Measurements from ENCODE around the gene STRA8. TPM values are rescaled to one million over a fixed set of nuclear protein-coding genes. Genes with fewer than 3 reads are reported as not detected.
A peak's percentile ranks its signal among the peaks of the same experiment; 100 is the strongest.

Gene STRA8
- polyA plus RNA-seq, 3 donors: not detected

DNA sequence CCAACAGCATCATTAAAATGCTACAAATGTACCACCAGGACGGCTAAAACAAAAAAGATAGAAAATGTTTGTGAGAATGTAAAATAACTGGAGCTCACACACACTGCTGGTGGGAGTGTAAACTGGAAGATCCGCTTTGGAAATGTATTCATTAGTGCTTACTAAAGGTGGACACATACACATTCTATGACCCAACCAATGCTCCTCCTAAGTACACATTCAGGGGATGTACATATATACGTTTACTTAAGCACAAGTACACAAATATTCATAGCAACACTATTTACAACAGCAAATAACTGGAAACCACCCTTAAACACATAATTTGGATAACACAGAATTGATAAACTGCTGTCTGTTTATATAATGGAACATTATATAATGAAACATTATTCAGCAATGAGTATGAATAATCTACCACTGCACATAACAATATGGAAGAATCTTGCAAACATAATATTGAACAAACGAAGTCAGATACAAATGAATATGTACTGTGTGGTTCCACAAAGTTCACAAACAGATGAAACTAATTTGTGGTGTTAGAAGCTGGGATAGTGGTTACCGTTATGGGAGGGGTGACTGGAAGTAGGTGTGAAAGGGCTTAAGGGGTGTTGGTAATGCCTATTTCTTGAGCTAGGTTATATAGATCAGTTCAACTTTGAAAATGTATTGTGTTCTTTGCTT lies 52.1 kb downstream of the STRA8 start:
- no peak overlapping the region for H3K9ac ChIP-seq (ENCODE audit: insufficient read depth, low read length, poor library complexity, severe bottlenecking)
- H3K4me2 ChIP-seq (replicated peaks; ENCODE audit: extremely low read depth, low read length, poor library complexity, severe bottlenecking): no peak overlapping the region
- intact Hi-C loops (cut with micrococcal nuclease): loop anchor here in 1 of 2 donors (10.0 kb wide), 1 partner anchor 359 kb away; no protein-coding TSS in a partner anchor
- H3K36me3 ChIP-seq (replicated peaks in 1 of 2; ENCODE audit: control insufficient read depth in 1 of 2, insufficient read depth in 2 of 2, low read length in 2 of 2): no peaks in the 10 kb centered on the region
- no peak for DNase-seq
- Mint-ChIP-seq H3K4me1 (peaks cover 5% of the 10 kb centered on the region), H3K9me3 (peaks cover 0 to 3% (median 0%) of the 10 kb centered on the region in 7 donors), H3K4me3 (no peak overlapping the region), H3K27ac (no peak overlapping the region), H3K36me3 (no peaks in the 10 kb centered on the region), H3K27me3 (ENCODE audit: low read depth in 3 of 3) (peaks cover 0 to 2% (median 1%) of the 10 kb centered on the region in 3 donors)
- H3K9me3 ChIP-seq (replicated peaks in 1 of 2; ENCODE audit: control insufficient read depth in 1 of 2, insufficient read depth in 1 of 2, low read length in 2 of 2): no peaks in the 10 kb centered on the region
- WGBS (ENCODE audit: insufficient coverage): 94% methylated on average over 2 of the region's 5 CpGs
- no peaks in the 10 kb centered on the region for H3K4me1 ChIP-seq (ENCODE audit: control insufficient read depth in 1 of 2, insufficient read depth in 2 of 2, low read length in 2 of 2)
- H3K27me3 ChIP-seq (ENCODE audit: control insufficient read depth in 2 of 2, insufficient read depth in 2 of 2, low read length in 2 of 2): peaks cover 0 to 2% of the 10 kb centered on the region in 2 donors
- no peak overlapping the region for H2AFZ ChIP-seq (ENCODE audit: insufficient read depth, low read depth, low read length, poor library complexity, severe bottlenecking)
- H3K27ac ChIP-seq (ENCODE audit: low read depth in 1 of 2, low read length in 2 of 2): no peak overlapping the region
- no peak overlapping the region for H3K4me3 ChIP-seq (replicated peaks in 1 of 3; ENCODE audit: low read depth in 2 of 3, low read length in 3 of 3)
- TF ChIP-seq, protein P1, sequence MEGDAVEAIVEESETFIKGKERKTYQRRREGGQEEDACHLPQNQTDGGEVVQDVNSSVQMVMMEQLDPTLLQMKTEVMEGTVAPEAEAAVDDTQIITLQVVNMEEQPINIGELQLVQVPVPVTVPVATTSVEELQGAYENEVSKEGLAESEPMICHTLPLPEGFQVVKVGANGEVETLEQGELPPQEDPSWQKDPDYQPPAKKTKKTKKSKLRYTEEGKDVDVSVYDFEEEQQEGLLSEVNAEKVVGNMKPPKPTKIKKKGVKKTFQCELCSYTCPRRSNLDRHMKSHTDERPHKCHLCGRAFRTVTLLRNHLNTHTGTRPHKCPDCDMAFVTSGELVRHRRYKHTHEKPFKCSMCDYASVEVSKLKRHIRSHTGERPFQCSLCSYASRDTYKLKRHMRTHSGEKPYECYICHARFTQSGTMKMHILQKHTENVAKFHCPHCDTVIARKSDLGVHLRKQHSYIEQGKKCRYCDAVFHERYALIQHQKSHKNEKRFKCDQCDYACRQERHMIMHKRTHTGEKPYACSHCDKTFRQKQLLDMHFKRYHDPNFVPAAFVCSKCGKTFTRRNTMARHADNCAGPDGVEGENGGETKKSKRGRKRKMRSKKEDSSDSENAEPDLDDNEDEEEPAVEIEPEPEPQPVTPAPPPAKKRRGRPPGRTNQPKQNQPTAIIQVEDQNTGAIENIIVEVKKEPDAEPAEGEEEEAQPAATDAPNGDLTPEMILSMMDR (IDR thresholded peaks at IDR 0.05): no peak
- no peaks in the 10 kb centered on the region for H4K20me1 ChIP-seq (ENCODE audit: insufficient read depth, low read length)
- no peaks in the 10 kb centered on the region for H3K79me2 ChIP-seq (ENCODE audit: insufficient read depth, low read length)

DNA sequence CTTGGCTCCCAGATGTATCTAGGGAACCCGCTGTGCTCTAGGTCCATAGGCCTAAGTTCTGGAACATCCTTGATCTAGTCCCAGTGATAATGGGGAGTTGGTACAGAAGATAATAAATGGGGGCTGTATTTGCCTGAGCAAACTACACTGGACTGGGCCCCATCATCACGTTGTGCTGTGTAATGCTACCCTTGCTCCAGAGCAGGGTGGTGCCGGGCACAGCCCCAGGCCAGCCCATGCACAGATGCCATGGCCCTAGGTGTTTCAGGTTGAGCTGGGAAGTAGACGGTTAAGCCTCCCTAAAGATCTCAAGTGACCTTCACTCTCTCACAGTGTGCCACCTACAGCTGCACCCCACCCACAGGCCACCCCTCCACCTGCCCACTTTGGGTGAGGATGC lies 53.2 kb downstream of the STRA8 start:
- TF ChIP-seq, protein P1 (IDR thresholded peaks at IDR 0.05): no peak
- H3K36me3 ChIP-seq (replicated peaks in 1 of 2; ENCODE audit: control insufficient read depth in 1 of 2, insufficient read depth in 2 of 2, low read length in 2 of 2): no peaks in the 10 kb centered on the region
- H3K27me3 Mint-ChIP-seq (ENCODE audit: low read depth in 3 of 3): peaks cover 0 to 2% (median 1%) of the 10 kb centered on the region in 3 donors
- H3K4me3 ChIP-seq (replicated peaks in 1 of 3; ENCODE audit: low read depth in 2 of 3, low read length in 3 of 3): no peak overlapping the region
- no peaks in the 10 kb centered on the region for H3K4me1 Mint-ChIP-seq
- H2AFZ ChIP-seq (ENCODE audit: insufficient read depth, low read depth, low read length, poor library complexity, severe bottlenecking): no peak overlapping the region
- H3K9me3 ChIP-seq (replicated peaks in 1 of 2; ENCODE audit: control insufficient read depth in 1 of 2, insufficient read depth in 1 of 2, low read length in 2 of 2): no peaks in the 10 kb centered on the region
- H3K27me3 ChIP-seq (ENCODE audit: control insufficient read depth in 2 of 2, insufficient read depth in 2 of 2, low read length in 2 of 2): no peaks in the 10 kb centered on the region
- H4K20me1 ChIP-seq (ENCODE audit: insufficient read depth, low read length): no peaks in the 10 kb centered on the region
- no peak overlapping the region for H3K9ac ChIP-seq (ENCODE audit: insufficient read depth, low read length, poor library complexity, severe bottlenecking)
- H3K27ac Mint-ChIP-seq: peak overlapping the region in 1 of 7 donors; percentile 2
- H3K4me1 ChIP-seq (ENCODE audit: control insufficient read depth in 1 of 2, insufficient read depth in 2 of 2, low read length in 2 of 2): no peaks in the 10 kb centered on the region
- WGBS (ENCODE audit: insufficient coverage): 87% methylated on average over 3 of the region's 4 CpGs
- no peak for DNase-seq
- no peak overlapping the region for H3K4me3 Mint-ChIP-seq
- no peaks in the 10 kb centered on the region for H3K36me3 Mint-ChIP-seq
- H3K79me2 ChIP-seq (ENCODE audit: insufficient read depth, low read length): no peaks in the 10 kb centered on the region
- H3K9me3 Mint-ChIP-seq: peaks cover 0 to 3% (median 0%) of the 10 kb centered on the region in 7 donors
- H3K4me2 ChIP-seq (replicated peaks; ENCODE audit: extremely low read depth, low read length, poor library complexity, severe bottlenecking): no peak overlapping the region
- no peak overlapping the region for H3K27ac ChIP-seq (ENCODE audit: low read depth in 1 of 2, low read length in 2 of 2)
- intact Hi-C loops (cut with micrococcal nuclease): loop anchor here in 1 of 2 donors (10.0 kb wide), 1 partner anchor 358 kb away; no protein-coding TSS in a partner anchor

All from CD14-positive monocyte (primary cell).